ENCODE data around the gene COX7A2L. TPM values are rescaled to one million over a fixed set of nuclear protein-coding genes. Genes with fewer than 3 reads are reported as not detected.
"Not testable (repeated sequence)": the region's sequence is repeated elsewhere in the genome, so short reads cannot be mapped to it uniquely, and the experiment has no call there.

Gene COX7A2L
- total RNA-seq, 1 donor from 2014 or later, result 78.5 TPM

GRCh38 chr2:42368817-42369531 is 8.0 kb upstream of the COX7A2L start:
- DNase-seq (ENCODE audit: low spot score), result no peak

DNA sequence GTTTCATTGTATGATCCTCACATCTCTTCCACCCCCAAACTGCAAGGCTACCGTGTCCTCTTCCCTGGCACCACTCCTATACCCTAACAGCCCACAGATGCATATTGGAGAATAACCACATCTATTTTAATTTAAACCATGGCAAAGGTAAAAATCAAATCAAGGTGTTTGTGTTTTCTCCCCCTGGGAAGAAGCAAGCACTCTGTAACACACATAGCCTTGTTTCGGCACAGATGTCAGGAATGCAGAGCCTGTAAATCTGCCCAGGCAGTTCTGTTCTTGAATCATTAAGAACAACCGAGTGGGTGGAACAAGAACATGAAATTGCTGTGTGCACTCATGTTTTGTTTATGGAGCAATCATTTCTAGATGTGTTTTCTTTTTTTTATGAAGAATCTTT is 6.8 kb upstream of the COX7A2L start:
- no peak for DNase-seq (ENCODE audit: low spot score)

DNA sequence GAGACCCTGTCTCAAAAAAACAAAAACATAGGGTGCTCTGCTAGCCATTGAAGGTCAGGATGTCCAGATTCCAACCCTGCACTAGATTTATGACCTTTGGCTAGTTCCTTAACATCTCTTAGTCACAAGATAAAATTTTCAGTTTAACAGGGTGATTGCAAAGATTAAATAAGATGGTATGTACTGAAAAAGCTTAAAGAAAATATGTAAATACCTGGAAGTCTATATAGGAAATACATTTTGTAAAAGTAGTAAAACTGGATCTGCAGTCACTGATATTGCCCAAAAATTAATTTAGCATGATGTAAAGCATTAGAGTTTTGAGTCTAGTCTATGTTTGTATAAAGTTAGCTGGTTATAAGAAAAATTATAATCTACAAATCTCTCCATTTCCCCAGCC is 5.4 kb upstream of the COX7A2L start:
- no peak for DNase-seq (ENCODE audit: low spot score)

- no peak for DNase-seq (ENCODE audit: low spot score)
These were observed 3.6 kb upstream of the COX7A2L start for GRCh38 chr2:42364658-42365057.

DNA sequence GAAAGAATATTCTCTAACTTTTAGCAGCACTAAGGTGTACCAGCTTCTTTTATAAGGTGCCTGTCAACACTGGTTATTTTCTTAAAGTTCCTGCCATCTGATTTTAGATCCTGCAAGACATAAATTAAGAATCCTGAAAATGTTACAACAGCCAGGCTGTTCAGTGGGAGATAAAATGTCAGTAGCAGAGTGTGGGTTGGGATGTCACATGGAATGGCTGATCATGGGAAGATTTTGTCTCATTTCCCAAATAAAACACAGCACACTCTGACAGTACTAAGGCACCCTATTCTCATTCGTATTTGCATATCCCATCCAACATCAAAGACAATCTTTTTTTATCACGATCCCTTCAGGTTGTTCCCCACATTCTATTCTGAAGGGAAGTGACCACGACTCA is 2.4 kb upstream of the COX7A2L start:
- no peak for DNase-seq (ENCODE audit: low spot score)

- no peak for DNase-seq (ENCODE audit: low spot score)
These were observed 789 bp upstream of the COX7A2L start for GRCh38 chr2:42361728-42362283.

DNA sequence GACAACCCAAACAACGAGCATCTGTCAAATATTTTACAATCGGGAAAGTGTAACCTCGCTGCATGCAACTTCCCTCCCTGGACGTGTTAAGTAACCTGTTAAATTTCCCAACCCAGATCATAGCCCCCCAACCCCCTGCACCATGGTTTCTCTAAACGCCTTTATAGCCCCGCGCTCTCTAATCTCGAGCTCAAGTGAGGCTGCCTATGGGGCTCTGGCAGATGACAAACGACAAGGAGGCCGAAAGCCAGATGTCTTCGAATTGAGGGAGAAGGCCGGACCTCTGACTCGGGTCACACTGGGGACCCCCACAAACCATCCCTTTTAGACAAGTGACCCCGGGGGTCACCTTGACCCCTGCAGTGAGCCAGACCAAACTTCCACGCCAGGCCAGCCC is 526 bp downstream of the COX7A2L start:
- DNase-seq (ENCODE audit: low spot score), result no peak

DNA sequence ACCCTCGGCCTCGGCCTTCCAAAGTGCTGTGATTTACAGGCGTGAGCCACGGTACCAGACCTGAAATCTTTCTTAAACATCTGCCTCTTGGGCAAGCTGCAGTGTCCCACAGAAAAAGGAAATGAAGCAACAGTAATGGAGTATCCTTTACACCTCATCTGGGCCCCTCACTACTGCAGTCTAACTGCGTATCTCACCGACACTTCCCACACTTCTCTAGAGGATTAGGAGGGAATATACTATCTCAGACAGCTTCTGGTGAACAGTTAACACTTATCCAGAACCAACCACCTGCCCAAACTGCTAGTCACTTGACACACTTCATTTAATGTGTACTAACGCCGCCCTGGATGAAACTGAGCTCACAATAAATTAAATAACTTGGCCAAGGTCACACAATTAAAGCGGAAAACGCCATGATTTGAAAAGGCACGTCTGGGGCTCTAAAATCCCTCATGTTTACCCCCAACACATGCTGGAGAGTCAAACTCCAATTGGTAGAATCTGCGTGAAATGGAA is 993 bp downstream of the COX7A2L start:
- DNase-seq (ENCODE audit: low spot score), result no peak

GRCh38 chr2:42359304-42359964 is 1.6 kb downstream of the COX7A2L start:
- no peak for DNase-seq (ENCODE audit: low spot score)

DNA sequence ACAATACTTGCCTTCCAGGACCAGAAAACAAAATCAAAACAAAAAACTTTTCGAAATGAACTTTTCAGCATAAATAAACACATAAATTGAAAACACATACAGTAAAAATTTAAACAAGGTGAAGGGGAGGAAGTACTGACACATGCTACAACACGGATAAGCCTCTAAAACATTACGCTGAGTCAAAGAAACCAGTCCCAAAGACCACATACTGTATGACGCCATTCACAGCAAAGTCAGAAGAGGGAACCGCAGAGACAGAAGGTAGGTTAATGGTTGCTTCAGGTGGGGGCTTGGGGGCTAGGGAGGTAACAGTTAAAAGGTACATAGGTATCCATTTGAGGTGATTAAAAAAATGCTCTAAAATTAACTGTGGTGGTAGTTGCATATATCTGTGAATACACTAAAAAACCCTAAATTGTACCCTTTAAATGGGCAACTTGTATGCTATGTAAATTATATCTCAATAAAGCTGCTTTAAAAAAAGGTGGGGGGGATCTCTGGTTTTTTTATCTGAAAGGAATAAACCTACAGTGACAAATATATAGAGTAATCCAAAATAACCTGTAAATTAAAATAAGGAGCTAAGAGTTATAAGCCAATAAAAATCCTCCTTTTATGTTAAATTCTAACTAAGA is 7.1 kb downstream of the COX7A2L start:
- no peak for DNase-seq (ENCODE audit: low spot score)

DNA sequence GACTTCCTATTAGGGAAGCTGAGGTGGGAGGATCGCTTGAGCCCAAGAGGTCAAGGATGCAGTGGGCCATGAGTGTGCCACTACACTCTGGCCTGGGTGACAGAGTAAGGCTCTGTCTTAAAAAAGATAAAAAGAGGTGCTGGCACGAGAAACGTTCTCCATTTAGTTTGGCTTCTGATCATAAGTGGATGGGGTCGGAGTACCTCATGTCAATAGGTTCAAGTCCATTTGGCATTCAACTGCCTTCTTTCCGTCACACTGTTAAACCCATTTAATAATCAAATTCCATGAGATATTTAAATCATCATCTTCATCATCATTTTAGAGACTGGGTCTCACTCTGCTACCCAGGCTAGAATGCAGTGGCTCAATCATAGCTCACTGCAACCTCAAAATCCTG is 9.2 kb downstream of the COX7A2L start:
- DNase-seq (ENCODE audit: low spot score), result no peak

DNA sequence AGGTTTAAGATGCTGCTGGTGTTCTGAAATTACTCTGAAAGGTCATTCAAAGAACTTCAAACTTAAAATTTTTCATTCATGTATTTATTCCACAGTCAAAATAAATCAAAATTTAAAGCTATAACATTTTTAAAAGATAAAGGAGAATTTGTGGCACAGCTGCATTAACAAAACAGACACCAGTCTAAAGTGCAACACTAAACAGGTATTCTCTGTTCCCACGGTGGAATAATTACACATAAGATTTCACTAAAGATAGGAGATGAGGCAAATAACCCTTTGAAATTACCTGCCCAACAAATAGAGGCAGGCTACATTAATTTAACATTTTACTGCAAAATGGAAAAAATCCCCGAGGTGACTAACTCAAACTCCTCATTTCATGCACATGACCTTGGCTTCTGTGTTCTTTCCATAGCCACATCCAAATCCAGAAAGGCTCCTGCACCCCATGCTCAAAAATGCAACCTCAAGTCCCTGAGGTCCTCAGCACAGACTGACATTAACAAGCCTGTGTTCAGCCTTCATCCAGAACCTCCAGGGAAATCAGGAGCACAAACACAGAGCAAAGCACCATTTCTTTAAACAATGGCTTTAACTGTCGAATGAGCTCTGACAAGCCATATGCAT is 10.5 kb downstream of the COX7A2L start:
- DNase-seq (ENCODE audit: low spot score), result no peak

- no peak for DNase-seq (ENCODE audit: low spot score)
These were observed 12.8 kb downstream of the COX7A2L start for GRCh38 chr2:42348113-42348805.

DNA sequence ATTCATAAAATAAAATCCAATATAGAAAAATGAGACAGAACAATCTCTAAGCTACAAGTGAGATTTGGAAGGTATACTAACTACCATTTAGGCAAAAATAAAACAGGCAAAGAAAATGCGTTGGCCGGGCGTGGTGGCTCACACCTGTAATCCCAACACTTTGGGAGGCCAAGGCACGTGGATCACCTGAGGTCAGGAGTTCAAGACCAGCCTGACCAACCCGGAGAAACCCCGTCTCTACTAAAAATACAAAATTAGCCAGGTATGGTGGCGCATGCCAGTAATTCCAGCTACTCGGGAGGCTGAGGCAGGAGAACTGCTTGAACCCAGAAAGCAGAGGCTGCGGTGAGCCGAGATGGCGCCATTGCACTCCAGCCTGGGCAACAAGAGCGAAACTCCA is 13.5 kb downstream of the COX7A2L start:
- DNase-seq (ENCODE audit: low spot score), result not testable (repeated sequence)

DNA sequence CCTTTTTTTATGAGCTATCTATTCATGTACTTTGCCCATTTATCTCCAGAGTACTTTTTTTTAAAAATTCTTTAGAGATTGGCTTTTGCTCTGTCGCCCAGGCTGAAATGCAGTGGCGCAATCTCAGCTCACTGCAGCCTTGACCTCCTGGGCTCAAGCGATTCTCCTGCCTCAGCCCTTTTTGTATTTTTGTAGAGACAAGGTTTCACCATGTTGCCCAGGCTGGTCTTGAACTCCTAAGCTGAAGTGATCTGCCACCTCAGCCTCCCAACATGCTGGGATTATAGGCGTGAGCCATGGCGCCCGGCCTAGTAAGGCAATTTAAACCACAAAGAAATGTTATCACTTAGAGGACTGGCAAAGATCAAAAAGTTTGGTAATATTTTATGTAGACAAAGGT is 14.2 kb downstream of the COX7A2L start:
- not testable (repeated sequence) for DNase-seq (ENCODE audit: low spot score)

DNA sequence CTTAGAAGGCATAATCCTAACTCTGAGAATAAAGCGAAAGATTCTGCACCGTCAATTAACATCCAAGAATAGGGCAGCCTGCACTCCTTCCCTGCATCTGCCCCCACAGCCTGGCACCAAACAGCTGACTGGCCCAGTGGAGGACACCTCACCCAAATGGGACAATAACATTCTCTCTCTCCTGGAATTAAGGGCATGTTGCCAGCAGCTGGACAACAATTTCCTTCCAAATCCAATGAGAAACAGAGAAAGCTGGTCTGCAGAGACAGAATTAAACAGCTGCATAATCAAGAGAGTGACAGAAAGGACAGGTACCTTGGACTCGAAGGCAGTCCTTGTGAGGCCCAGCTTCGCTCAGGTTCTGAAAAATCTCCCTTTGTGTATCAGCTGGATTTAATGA is 15.0 kb downstream of the COX7A2L start:
- no peak for DNase-seq (ENCODE audit: low spot score)

- DNase-seq (ENCODE audit: low spot score), result no peak
These were observed 18.2 kb downstream of the COX7A2L start for GRCh38 chr2:42342795-42343241.

- no peak for DNase-seq (ENCODE audit: low spot score)
These were observed 18.8 kb downstream of the COX7A2L start for GRCh38 chr2:42342061-42342794.

GRCh38 chr2:42340938-42341636 is 19.9 kb downstream of the COX7A2L start:
- DNase-seq (ENCODE audit: low spot score), result no peak

Data from mesenteric fat pad (tissue), 1 donor.